Hepatic stellate cell (primary cell): ENCODE measurements around the gene RSAD2.

Source experiments
- DNase-seq: peaks from one replicate; pipeline ENCODE4 v3.0.0; 2011; ENCODE audit warnings: low spot score

Gene RSAD2

DNA sequence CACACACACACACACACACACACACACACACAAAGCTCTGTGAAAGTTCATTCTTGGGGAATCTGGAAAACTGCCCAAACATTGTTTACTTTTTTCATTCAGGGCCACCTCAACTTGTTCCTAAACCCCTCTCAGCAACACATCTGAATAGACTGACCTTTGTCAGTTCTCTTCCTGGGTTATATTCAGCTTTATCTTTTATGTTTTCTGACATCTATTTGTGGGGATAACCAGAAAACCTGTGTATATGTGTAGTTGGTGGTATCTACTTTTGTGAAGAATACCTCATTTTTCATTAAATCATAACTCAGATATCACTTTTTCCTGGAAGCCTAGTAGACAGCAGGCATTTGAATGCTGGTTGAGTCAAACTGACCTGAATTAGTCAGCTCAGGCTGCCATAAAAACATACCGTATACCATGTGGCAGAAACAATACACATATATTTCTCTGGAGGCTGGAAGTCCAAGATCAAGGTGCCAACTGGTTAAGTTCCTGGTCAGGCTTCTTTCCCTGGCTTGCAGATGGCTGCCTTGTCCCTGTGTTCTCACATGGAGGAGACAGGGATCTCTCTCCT is 28.7 kb downstream of the RSAD2 start:
- no peak for DNase-seq

DNA sequence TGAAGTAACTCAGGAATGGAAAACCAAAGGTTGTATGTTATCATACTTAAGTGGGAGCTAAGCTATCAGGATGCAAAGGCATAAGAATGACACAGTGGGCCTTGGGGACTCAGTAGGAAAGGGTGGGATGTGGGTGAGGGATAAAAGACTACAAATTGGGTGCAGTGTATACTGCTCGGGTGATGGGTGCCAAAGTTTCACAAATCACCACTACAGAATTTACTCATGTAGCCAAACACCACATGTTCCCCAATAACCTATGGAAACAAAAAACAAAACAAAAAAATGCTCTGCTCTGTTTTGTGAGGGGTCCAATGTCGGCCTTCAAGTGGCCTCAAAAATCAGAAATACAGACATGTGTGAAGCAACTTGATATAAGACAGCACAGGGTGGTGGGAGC is 30.7 kb downstream of the RSAD2 start:
- no peak for DNase-seq

DNA sequence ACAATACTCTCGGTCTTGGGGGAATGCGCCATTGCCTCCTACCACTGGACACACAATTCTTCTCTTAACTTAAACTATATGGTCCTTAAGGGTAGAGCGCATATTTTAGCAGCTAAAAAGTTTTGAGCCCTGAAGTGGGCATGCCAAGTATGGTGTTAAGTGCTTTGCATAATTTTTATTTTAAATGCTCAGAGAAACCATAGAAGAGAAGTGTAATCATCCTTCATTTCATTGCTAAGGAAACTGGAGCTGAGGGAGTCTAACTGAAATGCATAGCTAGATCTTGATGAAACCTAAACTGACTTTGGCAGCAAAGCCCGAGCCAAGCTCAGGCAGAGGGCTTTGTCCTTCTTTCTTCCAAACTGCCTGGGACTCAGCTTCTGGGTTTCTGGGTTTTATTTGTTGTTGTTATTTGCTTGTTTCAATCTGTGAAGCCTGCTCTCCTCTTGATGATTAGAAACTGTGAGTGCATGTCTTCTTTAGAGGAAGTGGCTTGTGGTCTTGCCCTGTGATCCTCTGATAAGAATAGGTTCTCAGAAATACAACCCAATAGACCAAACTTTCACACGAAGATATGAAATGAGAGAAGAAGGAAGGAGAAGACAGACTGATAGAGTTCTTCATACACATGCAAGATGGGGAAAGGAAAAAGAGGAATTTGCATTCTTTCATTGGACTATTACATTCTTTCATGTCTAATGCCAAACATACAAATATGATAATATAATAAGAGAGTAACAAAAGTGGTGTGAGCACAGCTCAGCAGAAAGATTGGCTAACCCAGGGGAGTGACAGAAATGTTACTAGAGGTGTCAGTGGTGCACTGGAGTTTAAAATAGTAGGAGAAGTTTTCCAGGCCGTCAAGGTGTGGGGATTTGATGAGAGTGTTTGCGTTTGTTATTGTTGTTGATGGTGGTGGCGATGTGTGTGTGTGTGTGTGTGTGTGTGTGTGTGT is 32.1 kb downstream of the RSAD2 start:
- no peak for DNase-seq

DNA sequence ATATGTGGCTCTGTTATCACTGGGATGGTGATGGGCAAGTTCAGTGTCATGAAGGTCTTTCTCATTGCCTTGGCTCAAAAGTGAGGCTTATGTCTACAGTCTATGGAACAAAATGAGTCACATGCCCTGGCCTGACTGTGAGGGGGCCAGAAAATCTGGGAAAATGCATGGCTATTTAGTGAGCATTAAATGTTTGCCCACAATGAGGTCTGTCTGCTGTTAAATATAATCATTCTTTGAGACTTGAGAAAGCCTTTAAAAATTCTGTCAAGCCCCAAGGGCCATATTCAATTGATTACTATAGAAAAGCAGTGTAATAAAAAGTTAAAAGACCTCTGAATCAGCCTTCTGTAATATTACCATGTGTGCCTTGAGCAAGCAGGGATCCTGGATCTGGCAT is 34.1 kb downstream of the RSAD2 start:
- DNase-seq, result no peak

DNA sequence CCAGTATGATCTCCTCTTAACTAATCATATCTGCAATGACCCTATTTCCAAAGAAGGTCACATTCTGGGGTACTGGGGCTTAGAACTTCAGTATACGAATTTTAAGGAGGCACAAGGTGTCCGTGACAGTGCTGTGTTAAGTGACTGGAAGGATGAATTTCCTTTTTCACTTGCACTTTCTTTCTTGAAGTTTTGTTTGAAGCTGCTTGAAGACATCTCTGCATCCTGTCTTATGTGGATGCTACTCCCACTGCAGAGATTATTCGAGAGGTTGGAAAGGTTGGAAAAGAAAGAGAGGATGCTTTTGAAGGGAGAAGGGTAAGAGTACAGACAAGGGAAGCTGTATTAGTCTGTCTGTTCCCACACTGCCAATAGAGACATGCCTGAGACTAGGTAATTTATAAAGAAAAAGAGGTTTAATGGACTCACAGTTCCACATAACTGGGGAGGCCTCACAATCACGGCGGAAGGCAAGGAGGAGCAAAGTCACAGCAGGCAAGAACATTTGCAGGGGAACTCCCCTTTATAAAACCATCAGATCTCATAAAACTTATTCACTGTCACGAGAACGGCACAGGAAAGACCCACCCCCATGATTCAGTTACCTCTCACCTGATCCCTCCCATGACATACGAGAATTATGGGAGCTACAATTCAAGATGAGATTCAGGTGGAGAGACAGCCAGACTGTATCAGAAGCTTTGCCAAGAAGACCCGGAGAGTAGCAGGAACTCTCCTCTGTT is 36.0 kb downstream of the RSAD2 start:
- no peak for DNase-seq

DNA sequence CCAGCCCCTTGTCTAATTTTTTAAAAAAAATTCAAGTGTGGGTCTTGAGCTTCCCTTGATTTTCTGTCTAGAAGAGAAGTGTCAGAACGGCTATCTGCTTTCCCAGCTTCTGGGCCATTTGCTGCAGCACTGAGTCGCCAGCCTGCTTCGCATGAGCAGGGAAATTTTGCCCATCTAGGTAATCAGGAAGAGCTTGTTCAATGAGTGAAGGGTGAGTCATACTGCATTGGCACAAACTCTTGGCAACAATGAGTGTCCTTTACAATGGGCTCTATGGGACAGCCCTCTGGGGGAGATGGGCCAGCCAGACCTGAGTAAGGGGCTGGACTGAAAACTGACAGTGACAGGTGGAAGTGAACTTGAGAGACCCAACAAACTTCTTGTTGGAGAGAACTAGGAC is 37.3 kb downstream of the RSAD2 start:
- no peak for DNase-seq

DNA sequence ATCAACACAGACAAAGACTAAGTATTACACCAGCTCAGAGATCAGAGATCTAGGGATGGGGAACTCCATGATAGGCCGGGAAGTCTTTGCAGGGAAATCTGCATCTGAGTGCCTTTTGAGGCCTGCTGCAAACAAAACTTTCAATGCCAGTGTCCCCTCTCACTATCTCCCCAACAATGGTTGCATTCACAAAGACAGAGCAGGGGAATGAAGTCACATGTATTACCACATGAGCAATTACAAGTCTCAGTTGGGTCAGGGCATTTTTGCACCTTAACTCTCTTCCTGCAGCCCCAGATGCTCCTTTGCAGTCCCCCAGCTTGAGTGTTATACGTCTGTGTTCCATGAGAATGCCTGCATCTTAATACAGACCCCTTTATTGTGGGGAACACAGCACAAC is 37.8 kb downstream of the RSAD2 start:
- DNase-seq, result no peak

DNA sequence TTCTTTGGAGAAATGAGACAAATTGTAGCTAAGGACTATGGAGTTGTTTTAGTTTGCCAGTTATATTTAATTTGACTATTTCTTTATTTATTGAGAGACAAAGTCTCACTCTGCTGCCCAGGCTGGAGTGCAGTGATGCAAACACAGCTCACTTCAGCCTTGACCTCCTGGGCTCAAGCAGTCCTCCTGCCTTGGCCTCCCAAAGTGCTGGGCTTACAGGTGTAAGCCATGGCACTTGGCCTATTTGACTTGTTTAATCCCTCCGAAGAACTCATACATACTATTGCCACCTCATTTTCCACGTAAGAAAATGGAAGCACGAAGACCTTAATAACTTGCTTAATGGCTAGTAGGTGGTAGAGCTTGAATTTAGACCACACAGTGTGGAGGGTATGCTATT is 38.6 kb downstream of the RSAD2 start:
- DNase-seq, result no peak

DNA sequence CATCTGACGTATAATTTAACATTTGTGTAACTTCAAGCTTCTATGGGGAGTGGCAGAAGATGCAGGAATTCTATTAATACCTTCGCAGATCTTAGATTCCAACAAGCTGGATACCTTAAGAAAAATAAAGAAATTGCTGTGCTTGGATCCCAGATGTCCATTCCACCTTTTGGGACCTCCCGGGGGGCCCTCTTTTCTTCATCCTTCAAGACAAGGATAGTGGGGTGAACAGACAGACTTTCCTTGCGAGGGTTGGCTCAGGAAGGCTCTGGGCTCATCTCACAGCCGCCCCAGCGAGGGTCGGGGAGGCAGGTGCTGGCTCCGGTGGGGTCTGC is 39.1 kb downstream of the RSAD2 start:
- DNase-seq, result no peak

DNA sequence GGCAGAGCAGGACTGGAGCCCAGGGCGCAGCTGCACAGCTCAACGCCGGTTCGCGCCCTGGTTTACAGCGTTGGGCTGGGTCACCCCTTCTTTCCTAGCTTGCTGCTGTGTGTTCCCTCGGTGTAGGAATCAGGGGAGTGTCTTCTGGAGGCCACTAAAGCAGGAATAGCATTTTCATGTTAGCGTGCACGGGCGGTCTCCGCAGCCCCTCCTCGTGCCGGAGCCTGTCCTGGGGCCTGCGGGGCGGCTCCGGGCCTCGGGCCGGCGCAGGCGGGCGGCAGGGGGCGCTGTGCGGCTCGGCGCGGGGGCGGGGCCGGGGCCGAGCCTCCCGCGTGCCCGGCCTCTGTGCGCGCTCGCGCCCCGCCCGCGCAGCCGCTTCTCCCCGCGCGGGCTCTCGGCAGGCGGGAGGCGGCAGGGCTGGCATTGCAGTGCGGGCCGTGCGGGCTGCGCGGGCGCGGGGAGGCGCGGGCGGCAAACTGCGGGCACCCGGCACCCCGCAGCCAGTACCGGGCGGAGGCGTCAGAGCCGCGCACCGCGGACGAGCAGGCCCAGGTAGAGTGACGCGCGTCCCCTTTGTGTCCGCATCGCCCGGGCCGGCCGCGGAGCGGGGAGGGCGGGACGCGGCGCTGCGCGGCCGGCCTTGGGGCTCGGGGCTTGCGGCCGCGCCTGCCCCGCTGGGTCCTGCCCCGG is 39.6 kb downstream of the RSAD2 start, which contains the start of gene RNF144A:
Gene RNF144A, plus strand, starts transcription at position 342 of the 690 bp plus-strand sequence. CDS start 79,515 bp downstream, outside the sequence.
- DNase-seq, result peak; percentile 50

DNA sequence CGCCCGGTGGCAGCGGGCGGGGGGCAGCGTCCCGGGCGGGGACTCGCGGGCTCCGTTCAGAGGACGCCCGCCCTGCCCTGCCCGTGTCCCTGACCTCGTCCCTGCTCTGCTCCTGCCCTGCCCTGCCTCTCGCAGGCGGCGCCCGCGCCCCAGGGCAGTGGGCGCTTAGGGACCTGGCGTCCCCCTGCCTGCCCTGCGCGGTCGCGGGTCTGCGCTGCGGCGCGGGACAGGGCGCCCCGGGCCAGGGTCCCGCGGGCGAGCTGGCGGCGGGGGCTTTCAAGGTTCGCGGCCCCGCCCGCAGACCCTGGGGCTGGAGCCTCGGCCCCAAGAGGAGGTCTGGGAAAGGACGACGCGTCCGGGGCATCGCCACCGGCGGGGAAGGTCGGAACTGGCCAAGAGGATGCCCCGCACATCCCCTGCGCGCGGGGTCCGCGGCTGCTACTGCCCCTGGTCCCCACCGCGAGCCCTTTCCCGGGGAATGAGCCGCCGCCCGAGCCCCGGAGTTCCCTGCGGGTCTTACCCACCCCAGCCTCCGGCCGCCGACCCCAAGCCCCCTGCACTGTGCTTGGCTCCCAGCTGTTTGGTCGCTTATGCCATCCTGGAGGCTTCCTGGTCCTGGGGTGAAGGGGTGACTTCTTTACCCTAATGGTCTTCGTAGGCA is 40.3 kb downstream of the RSAD2 start:
- no peak for DNase-seq

DNA sequence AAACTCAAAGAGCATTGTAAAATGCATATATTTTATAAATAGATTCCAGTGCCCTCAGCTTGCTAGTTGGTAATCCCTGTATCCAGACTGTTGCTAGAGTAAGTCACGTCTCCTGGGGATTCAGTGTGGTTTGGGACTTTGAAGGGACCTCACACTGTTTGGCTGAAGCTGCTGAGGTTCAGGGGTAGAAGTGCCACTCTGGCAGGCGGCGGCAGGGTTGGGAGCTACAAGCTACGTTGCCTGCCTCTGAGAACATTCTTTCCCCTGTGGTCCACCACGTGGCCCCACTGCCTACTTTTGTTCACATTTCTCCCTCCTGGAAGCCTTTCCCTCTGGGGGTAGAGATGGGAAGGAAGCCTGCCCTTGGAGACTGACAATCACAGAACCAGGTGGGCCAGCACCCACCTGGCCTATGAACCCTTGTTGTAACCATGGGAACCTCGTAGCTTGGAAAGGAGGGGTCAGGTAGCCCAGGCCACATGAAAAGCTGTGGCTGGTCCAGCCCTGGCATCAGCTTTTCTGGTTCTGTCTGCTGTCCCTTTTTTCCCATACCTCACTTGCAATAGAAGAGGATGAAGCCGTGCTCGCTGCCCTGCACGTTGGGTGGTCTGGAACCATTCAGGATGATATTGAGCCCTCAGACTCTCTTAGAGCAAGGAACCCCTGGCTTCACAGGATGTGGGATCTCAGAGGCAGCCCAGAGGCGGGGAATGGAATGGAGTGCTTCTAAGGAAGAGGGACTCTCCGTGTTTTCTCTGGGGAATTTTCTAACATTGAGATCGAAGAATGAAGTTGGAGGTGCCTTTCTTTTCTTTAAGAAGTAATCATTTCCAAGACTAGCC is 42.5 kb downstream of the RSAD2 start:
- DNase-seq, result no peak

DNA sequence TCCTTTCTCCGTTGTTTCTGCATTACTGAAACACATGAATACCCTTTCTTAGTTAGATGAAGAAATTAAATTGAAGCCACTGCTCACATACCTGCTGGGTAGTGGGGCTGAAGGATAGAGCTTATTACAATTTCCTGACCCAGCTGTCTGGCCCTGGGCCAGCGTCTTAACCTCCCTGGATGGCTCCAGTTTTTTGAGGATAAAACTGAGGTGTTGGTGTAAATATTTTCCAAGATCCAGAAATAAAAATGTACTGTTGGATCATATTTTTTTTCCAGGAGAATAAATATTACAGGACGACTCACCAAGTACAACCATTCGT is 43.1 kb downstream of the RSAD2 start:
- no peak for DNase-seq

DNA sequence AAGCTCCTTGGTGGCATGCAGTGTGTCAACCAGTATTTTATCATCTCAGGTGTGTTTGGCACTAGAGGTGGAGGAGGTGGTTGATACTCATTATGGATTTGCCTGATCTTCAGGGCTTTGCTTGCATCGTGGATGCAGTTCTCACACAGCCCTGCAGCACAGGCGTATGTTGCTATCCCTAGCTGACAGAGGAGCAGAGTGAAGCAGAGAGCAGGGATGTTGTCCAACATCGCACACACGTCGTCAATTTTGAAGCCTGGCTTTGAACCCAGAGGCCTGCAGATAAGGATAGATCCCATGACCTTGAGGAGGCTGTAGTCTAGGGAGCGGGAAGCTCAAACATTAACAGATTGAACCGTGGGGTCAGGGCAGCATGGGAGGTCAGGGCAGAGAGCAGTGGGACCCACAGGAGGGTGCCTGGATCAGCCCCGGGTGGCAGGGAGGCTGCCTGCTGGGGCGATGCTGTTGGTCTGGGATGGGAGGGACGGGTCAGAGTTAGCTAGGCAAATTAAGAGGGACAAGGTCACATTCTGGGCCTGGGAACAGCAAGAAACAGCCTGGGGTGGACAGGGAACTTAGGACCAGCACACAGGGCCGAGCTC is 43.8 kb downstream of the RSAD2 start:
- no peak for DNase-seq

DNA sequence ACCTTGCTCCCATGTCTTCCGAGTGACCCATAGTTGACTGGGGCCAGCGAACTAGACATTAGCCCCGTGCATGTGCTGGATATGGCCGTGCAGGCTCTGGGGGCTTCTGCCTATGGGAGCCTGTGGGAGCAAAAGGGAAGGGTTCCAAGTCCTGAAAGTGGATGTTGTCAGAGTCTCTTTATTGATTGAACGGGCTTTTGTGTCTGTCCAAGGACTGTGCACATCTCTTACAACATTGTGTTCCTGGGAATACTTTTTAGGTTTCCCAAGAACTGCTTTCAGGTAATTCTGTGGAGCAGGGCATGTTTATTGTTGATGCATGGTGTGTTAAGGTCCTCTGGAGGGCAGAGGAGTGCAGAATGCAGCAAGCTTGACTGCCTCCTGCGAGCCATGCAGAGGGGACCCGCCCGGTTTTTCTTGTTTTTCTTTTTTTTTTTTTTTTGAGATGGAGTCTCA is 44.7 kb downstream of the RSAD2 start:
- DNase-seq, result no peak

DNA sequence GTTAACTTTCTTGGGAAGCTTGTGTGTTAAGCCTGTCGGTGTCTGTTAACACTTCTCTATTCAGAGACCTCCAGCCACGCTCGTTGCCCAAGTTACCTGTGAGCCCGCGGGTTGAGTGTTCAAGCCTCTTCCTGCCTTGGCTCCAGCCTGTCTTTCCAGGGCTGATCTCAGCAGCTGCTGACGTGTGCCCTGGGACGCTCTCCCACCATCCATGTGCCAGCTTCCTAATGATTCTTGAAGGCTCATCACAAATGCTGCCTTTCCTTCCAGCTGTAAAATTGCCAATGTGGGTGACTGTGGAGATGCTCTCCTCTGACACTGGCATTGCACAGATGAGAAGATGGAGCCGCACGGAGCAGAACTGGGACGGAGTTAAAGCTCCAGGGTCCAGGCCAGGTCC is 45.7 kb downstream of the RSAD2 start:
- no peak for DNase-seq

DNA sequence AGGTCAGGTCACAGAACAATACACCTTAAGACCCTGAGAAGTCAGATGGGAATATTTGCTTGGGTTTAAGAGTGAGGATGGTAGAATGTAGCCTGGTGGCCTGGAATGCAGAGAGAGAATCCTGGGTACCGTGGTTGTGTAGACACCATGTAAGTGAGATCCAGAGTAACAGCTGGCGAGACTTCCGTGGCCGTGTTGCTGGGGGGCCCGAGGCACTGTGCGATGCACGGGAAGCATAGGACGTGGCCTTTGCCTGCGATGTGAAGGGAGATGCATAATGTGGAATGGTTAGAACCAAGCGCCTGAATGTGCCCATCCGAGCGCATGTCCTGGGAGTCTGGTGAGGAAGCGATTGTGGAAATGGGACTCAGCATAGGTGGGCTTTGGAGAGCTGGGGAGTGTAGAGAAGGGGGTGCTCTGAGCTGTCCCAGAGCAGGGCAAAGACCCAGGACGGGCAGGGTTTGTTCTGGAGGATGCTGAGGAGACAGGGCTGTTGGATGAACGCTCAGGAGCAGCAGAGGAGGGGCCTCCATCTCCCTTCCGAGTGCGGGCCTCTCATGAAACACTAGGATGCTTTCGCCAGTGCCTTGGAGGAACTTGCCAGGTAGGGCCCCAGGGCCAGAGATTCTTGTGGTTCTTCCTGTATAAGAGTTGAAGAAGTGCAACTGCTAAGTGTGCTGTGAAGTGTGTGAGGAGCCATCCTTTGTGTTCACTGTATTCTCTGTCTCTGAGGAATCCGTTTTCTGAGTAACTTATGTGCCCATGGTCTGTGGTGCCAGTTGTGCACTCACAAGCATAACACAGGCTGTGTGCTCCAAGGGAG is 46.7 kb downstream of the RSAD2 start:
- DNase-seq, result no peak

DNA sequence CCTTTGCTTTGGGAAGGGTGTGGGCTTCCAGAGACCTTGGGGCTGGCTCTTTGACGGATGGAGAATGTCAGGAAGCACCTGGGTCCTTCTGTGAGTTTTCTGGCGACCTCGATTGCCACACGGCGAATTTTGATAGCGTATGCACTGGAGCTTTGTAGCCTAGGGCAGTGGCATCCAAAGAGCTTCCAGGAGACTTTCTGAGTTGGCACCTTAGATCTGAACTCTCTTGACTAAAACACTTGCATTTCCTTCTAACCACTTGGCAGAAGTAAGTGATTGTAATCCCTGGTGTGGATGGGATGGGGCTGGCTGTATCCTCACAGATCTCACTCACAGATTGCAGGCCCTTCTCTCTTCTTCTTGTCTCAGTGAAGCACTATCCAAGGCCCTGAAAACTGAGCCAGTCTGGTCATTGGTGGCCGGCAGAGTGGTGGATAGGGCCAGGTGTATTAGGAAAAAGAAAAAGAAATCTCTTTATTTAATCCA is 47.4 kb downstream of the RSAD2 start:
- no peak for DNase-seq

DNA sequence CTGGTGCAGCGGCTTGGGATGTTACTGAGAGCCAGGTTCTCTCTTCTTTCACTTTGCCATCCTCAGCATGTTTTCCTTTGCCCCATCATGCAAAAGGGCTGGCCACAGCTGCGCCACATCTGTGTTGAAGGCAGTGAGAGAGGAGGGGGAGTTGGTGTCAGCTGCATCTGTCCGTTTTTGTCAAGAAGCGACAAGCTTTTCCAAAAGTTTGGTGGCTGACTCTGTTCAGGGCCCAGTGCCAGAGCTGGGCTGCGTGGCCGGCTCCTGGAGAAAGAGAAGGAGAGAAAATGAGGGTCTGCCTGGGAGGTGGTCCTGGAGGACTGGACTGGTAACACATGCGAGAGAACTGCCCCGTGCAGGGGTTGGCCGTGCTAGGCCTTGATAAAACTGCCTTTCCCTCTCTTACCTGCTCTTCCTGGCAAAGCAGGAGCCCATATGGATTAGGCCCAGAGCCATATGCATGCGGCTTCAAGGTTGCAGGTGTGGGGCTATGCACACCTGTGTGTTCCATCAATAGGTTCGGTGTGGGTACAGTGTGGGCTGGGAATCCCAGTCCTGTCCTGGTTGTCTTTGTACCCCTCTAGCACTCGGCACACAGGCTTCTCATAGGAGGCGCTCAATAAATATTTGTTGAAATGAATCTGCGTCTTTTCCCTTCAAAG is 48.6 kb downstream of the RSAD2 start:
- no peak for DNase-seq
